Right ventricle myocardium inferior (tissue), 1 donor: ENCODE data around the gene UBA3. TPM values are rescaled to one million over a fixed set of nuclear protein-coding genes. Genes with fewer than 3 reads are reported as not detected.
A peak's percentile ranks its signal among the peaks of the same experiment; 100 is the strongest.

Experiments
- ATAC-seq: fragments of 200-7000 bp; cut with Tn5 transposase; one replicate; pipeline ENCODE4 v1.9.1; 2020; ENCODE audit warnings: mild to moderate bottlenecking, moderate library complexity
- DNase-seq: peaks from one replicate; pipeline ENCODE4 v3.0.0; 2021; ENCODE audit errors: missing footprints
- intact Hi-C: fragments of 100-400 bp; cut with DNase I; formaldehyde crosslinking; loops from one replicate; pipeline ENCODE4 v1.11.0; 2022
- long read RNA-seq: library from polyadenylated mRNA; unstranded; transcript quantifications from one replicate; pipeline ENCODE4 v2.0.0, GENCODE V29; 2021
- total RNA-seq: library from RNA; stranded (reverse); fragmentation: NEBNext Ultra II Directional; extraction: Animal tissue kit (Norgen Biotek cat#: 25700); gene quantifications from one replicate; pipeline ENCODE4 v1.2.1, GENCODE V29; 2021
- donor health status: DM: no; HTN: yes; CAD: no; lungs with severe emphysema.

Gene UBA3
- total RNA-seq, result 89.1 TPM
- long read RNA-seq, transcript UBA3-202 (18 exons, 2,154 nt), result major isoform, 28 of 52 reads
- long read RNA-seq, transcript UBA3-201 (17 exons, 2,112 nt), result minor isoform, 8 of 52 reads
- long read RNA-seq, partial matches to known transcripts, result 10 of 52 reads
- long read RNA-seq, other reads (novel, unspliced or antisense), result 4 of 52 reads

GRCh38 chr3:69080233-69080920 lies at the start of gene UBA3:
TSS of gene UBA3 (minus strand) at chr3:69080365. CDS start at chr3:69080353, 12 bp downstream.
- peak; percentile 88 for ATAC-seq
- DNase-seq, result peak; percentile 96
- intact Hi-C loops, result loop anchor here (2.0 kb wide), 1 partner anchor 40 kb away; no protein-coding TSS in a partner anchor

- no peak for ATAC-seq
- intact Hi-C loops, result no loop called here
- no peak for DNase-seq
These were observed 49.4 kb upstream of the UBA3 start for GRCh38 chr3:69129531-69129930.

- no peak for ATAC-seq
- intact Hi-C loops, result no loop called here
These were observed 48.3 kb upstream of the UBA3 start for GRCh38 chr3:69128509-69128908.

GRCh38 chr3:69126999-69127398 lies 46.8 kb upstream of the UBA3 start:
- no peak for DNase-seq
- intact Hi-C loops, result no loop called here
- ATAC-seq, result no peak

More at GRCh38 chr3:69128509-69128908, 48.3 kb upstream of the UBA3 start:
- DNase-seq, result no peak

DNA sequence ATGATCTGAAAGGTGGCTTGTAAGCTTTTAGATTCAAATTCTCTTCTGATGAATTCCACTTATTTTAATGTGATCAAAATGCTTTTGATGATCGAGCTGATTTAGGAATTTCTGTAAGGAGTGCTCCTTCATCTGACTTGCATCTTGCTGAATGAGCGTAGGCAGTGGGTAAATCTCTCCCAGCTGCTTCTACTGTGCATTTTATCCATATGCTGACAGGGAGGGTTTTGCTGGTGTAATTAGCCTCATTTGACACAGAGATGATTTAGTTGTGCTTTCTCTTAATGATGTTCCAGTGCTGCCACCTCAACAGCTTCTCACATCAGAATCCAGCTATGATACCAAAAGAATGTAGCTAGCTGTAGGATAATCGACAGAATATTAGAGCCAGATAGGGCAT lies 46.1 kb upstream of the UBA3 start:
- no peak for DNase-seq
- no peak for ATAC-seq
- intact Hi-C loops, result no loop called here

GRCh38 chr3:69122403-69122802 lies 42.2 kb upstream of the UBA3 start, which contains the start of gene LMOD3:
TSS of gene LMOD3 (minus strand) at chr3:69122595. CDS start at chr3:69122386, 209 bp downstream.
- intact Hi-C loops, result no loop called here
- no peak for DNase-seq
- ATAC-seq, result peak; percentile 87

- no peak for ATAC-seq
These were observed 41.8 kb upstream of the UBA3 start for GRCh38 chr3:69121950-69122349.

DNA sequence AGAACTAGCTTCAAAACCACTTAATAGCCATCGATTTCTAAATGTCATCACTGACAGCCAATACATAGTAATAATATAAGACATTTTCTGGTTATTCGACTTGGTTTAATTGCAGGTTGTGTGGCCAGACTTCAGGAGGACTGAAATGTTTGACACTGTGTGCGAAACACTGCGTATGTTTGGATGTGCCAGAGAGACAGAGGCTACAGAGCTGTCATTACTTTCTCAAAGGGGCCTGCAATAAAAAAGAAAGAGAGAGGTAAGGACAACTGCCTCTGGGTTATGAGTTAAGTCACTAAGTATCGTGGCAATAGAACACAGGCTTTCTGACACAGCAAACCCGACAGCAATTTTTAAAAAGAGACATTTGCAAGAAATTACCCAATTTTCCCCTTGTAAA lies 41.3 kb upstream of the UBA3 start:
- intact Hi-C loops, result loop anchor here (2.0 kb wide), 1 partner anchor 41 kb away; the partner anchor contains the start of gene UBA3
- ATAC-seq (peak; percentile 51), DNase-seq (no peak)

More at GRCh38 chr3:69121950-69122349, 41.8 kb upstream of the UBA3 start:
- no peak for DNase-seq
- intact Hi-C loops, result loop anchor here (2.0 kb wide), 1 partner anchor 41 kb away; the partner anchor contains the start of gene UBA3

- no peak for ATAC-seq
- no peak for DNase-seq
- intact Hi-C loops, result loop anchor here (2.0 kb wide), 1 partner anchor 40 kb away; the partner anchor contains the start of gene UBA3
These were observed 40.8 kb upstream of the UBA3 start for GRCh38 chr3:69120879-69121464.

DNA sequence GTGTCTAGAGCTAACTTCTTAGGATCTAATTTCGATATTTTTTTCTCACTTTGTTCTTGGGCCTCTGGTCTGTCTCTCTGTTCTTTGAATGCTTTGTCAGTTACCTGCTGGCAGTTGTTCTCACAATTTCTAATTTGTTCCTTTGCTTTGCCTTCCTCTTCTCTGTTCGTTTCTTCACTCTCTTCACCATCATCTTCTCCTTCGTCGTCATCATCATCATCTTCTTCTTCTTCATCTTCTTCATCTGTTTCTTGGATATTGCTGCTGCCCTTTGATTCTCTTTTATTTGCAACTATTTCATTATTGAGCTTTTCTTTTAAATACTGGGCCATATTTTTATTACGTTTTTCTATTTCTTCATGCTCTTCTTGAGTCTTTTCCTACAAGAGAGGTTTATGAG lies 39.5 kb upstream of the UBA3 start:
- DNase-seq (no peak), ATAC-seq (no peak)
- intact Hi-C loops, result loop anchor here (2.0 kb wide), 1 partner anchor 39 kb away; the partner anchor contains the start of gene UBA3

DNA sequence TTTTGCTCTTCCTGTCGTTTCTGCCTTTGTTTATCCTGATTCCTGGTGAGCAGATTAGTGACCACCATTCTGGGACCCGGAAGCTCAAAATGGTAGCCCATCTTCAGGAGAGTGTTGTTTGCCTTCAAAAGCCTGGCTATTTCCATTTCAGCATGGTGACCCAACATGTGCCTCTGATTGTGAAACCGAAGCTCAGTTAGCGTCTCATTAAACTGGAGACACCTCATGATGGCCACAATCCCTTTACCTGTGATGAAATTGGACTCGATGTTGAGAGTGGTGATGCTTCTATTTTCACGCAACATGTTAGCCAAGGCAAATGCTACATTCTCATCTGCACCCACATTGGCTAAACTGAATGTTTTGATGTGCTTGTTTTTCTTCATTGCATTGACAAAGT lies 39.0 kb upstream of the UBA3 start:
- intact Hi-C loops, result no loop called here
- ATAC-seq (no peak), DNase-seq (no peak)

- DNase-seq, result no peak
- intact Hi-C loops, result no loop called here
- ATAC-seq, result no peak
These were observed 38.4 kb upstream of the UBA3 start for GRCh38 chr3:69118555-69118954.

- ATAC-seq, result no peak
- intact Hi-C loops, result loop anchor here (1.0 kb wide), 1 partner anchor 31 kb away; no protein-coding TSS in a partner anchor
These were observed 36.7 kb upstream of the UBA3 start for GRCh38 chr3:69116897-69117296.

GRCh38 chr3:69116162-69116561 lies 36.0 kb upstream of the UBA3 start:
- no peak for ATAC-seq
- DNase-seq, result no peak
- intact Hi-C loops, result no loop called here

More at GRCh38 chr3:69116897-69117296, 36.7 kb upstream of the UBA3 start:
- no peak for DNase-seq

GRCh38 chr3:69115731-69116130 lies 35.6 kb upstream of the UBA3 start:
- peak; percentile 67 for ATAC-seq
- intact Hi-C loops, result no loop called here
- DNase-seq, result no peak

GRCh38 chr3:69113536-69113935 lies 33.4 kb upstream of the UBA3 start:
- intact Hi-C loops, result no loop called here
- DNase-seq (no peak), ATAC-seq (peak; percentile 23)

GRCh38 chr3:69110941-69111546 lies 30.9 kb upstream of the UBA3 start:
- DNase-seq (no peak), ATAC-seq (no peak)
- intact Hi-C loops, result no loop called here

DNA sequence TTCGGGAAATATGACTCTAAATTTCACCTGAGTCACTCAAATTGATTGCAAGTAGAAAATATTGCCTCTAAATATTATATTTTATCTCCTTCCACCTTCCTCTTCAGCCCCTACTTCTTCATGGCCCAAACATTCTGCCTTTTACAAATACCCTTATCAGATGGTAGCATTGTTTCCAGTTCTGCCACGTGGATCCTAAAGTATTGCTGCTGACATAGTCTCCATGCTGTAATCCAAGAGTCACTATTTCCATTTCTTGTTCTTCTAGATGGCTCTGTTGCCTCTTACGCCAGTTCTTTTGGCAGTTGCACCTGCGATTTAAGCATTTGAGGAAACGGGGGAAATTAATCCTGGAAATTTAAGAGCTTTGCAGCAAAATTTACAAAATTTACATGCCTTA lies 28.6 kb upstream of the UBA3 start:
- no peak for DNase-seq
- ATAC-seq, result no peak
- intact Hi-C loops, result no loop called here

DNA sequence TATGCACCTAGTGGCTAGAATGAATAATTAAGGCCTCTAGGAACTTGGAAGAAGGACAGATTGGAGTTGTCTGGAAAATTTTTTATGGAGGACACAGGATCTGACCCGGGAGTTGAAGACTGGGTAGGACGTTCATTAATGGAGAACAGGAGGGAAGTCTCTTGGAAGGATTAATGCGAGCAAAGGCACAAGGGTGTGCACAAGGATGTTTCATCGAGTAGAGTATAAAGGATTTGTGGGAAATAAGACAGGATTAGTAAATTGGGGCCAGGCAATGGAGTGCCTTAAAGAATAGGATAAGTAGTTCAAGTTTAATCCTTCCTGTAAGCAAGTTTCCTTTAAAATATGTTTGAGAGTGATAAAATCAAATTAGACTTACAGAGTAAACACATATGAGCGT lies 27.7 kb upstream of the UBA3 start:
- ATAC-seq (no peak), DNase-seq (no peak)
- intact Hi-C loops, result no loop called here
